HCT116 (cell line): ENCODE measurements around the gene FOXB2. TPM values are rescaled to one million over a fixed set of nuclear protein-coding genes. Genes with fewer than 3 reads are reported as not detected.

Source experiments
- ATAC-seq: fragments of 200-7000 bp; cut with Tn5 transposase; 2 replicates; pipeline ENCODE4 v1.9.1; 2020; ENCODE audit warnings: mild to moderate bottlenecking, moderate library complexity
- Bru-seq: library from RNA; stranded (reverse); fragments of 400-500 nt; gene quantifications from one replicate; lab custom pipeline; 2021; lab: Mats Ljungman, UMichigan
- BruChase-seq, 2 experiments: library from RNA; stranded (reverse); fragments of 400-500 nt; gene quantifications; one replicate each; lab custom pipeline; 2021; lab: Mats Ljungman, UMichigan
- BruUV-seq: library from RNA; stranded (reverse); fragments of 400-500 nt; replicated peaks from 2 replicates; lab custom pipeline; 2021; lab: Mats Ljungman, UMichigan
- CTCF ChIA-PET: fragments of 300-600 bp; sonication (Branson Sonifier 250); formaldehyde crosslinking; loops from one replicate; lab custom pipeline; 2021; ENCODE audit warnings: antibody characterized with exemption; lab: Charles Lee
- POLR2A ChIA-PET: fragments of 300-600, 350-600 bp; sonication (Branson Sonifier 250); formaldehyde crosslinking; loops from one replicate; lab custom pipeline; 2021; ENCODE audit warnings: antibody characterized with exemption; lab: Charles Lee
- RAD21 ChIA-PET, 2 experiments: fragments of 300-600 bp; sonication (Branson Sonifier 250); formaldehyde crosslinking; loops; one replicate each; lab custom pipeline; 2023; ENCODE audit warnings: low total read pairs in 2 of 2; ENCODE audit not compliant: uncharacterized antibody in 2 of 2, unreplicated experiment in 2 of 2, low non-redundant PET in 1 of 2; lab: Charles Lee
- DNase-seq: peaks from one replicate; pipeline ENCODE4 v3.0.0-alpha.2; 2010; ENCODE audit warnings: low read depth, low spot score
- H2AFZ ChIP-seq: fragments of 200-600 bp; shearing (Covaris generic), sonication (generic); 2 replicates; pipeline ENCODE4 v1.6.1; 2017; ENCODE audit warnings: low read depth, mixed run types, mixed read lengths, antibody characterized with exemption, low read length; ENCODE audit not compliant: poor library complexity, severe bottlenecking
- H3K27ac ChIP-seq: 2 replicates; pipeline ENCODE4 v1.5.1; 2012; ENCODE audit warnings: low read depth, low read length
- H3K27me3 ChIP-seq: fragments of 200-600 bp; sonication (generic); 2 replicates; pipeline ENCODE4 v1.6.1; 2016; ENCODE audit warnings: mixed run types, low read length, mixed read lengths; ENCODE audit not compliant: insufficient read depth
- H3K36me3 ChIP-seq, 2 experiments: fragments of 200-500 bp in 1 of 2; fragments of 200-600 bp in 1 of 2; sonication (Bioruptor generic) in 1 of 2; sonication (generic) in 1 of 2; 2 replicates each; pipeline versions ENCODE4 v1.5.1 to v1.6.1; 2014 to 2016; ENCODE audit warnings: low read length in 2 of 2, inconsistent platforms in 1 of 2, mixed read lengths in 1 of 2, mixed run types in 1 of 2; ENCODE audit not compliant: insufficient read depth in 2 of 2, control insufficient read depth in 1 of 2
- H3K4me1 ChIP-seq, 2 experiments: fragments of 200-600 bp in 1 of 2; sonication (generic) in 1 of 2; 2 replicates each; pipeline versions ENCODE4 v1.5.1 to v1.6.1; 2012 to 2017; ENCODE audit warnings: low read length in 2 of 2, inconsistent platforms in 1 of 2, mild to moderate bottlenecking in 1 of 2, mixed read lengths in 1 of 2, mixed run types in 1 of 2, moderate library complexity in 1 of 2; ENCODE audit not compliant: insufficient read depth in 2 of 2, control insufficient read depth in 1 of 2
- H3K4me2 ChIP-seq: fragments of 200-600 bp; sonication (generic); 2 replicates; pipeline ENCODE4 v1.6.1; 2017; ENCODE audit warnings: mixed run types, low read length, mixed read lengths
- H3K4me3 ChIP-seq, 2 experiments: fragments of 200-600 bp in 1 of 2; sonication (generic) in 1 of 2; replicated peaks in 1 of 2; 2 replicates each; pipeline ENCODE4 v1.5.1; 2011 to 2016; ENCODE audit warnings: low read length in 2 of 2, control low read depth in 1 of 2, low read depth in 1 of 2, mild to moderate bottlenecking in 1 of 2, mixed read lengths in 1 of 2, mixed run types in 1 of 2
- H3K79me2 ChIP-seq: fragments of 200-600 bp; sonication (generic); 2 replicates; pipeline ENCODE4 v1.6.1; 2017; ENCODE audit warnings: mild to moderate bottlenecking, mixed run types, low read length, moderate library complexity, mixed read lengths; ENCODE audit not compliant: insufficient read depth
- H3K9ac ChIP-seq: fragments of 200-600 bp; sonication (generic); 2 replicates; pipeline ENCODE4 v1.6.1; 2016; ENCODE audit warnings: low read length, mixed read lengths
- H3K9me2 ChIP-seq: fragments of 200-600 bp; sonication (generic), shearing (Covaris generic); 2 replicates; pipeline ENCODE4 v1.6.1; 2017; ENCODE audit warnings: mixed run types, mild to moderate bottlenecking, moderate library complexity; ENCODE audit not compliant: insufficient read depth
- H3K9me3 ChIP-seq, 2 experiments: fragments of 200-500 bp in 1 of 2; fragments of 200-600 bp in 1 of 2; sonication (Bioruptor generic) in 1 of 2; sonication (generic) in 1 of 2; 2 replicates each; pipeline ENCODE4 v1.6.1; 2014 to 2017; ENCODE audit warnings: low read length in 2 of 2, mixed read lengths in 2 of 2, inconsistent platforms in 1 of 2, low read depth in 1 of 2, mild to moderate bottlenecking in 1 of 2, mixed run types in 1 of 2, moderate library complexity in 1 of 2; ENCODE audit not compliant: control insufficient read depth in 1 of 2, insufficient read depth in 1 of 2
- H4K20me1 ChIP-seq: fragments of 200-600 bp; sonication (generic), shearing (Covaris generic); 2 replicates; pipeline ENCODE4 v1.6.1; 2017; ENCODE audit warnings: mixed run types, mild to moderate bottlenecking, moderate library complexity; ENCODE audit not compliant: insufficient read depth
- ATF3 ChIP-seq: IDR thresholded peaks from 2 replicates; pipeline ENCODE4 v1.6.1; 2012
- CBX3 ChIP-seq: IDR thresholded peaks from 2 replicates; pipeline ENCODE4 v1.6.1; 2012; ENCODE audit warnings: low read depth
- CTCF ChIP-seq, 3 experiments: fragments of 200-600 bp in 1 of 3; sonication (generic) in 1 of 3; IDR thresholded peaks in 2 of 3; conservative IDR thresholded peaks in 1 of 3; 2 replicates each; pipeline ENCODE4 v1.5.1; 2012 to 2017; ENCODE audit warnings: low read depth in 2 of 3, low read length in 2 of 3, antibody characterized with exemption in 1 of 3, borderline replicate concordance in 1 of 3, control low read depth in 1 of 3, mild to moderate bottlenecking in 1 of 3, mixed read lengths in 1 of 3, mixed run types in 1 of 3, moderate library complexity in 1 of 3; ENCODE audit not compliant: insufficient read depth in 1 of 3
- EZH2 ChIP-seq: fragments of 200-600 bp; sonication (generic); IDR thresholded peaks from 2 replicates; pipeline ENCODE4 v1.6.1; 2017; ENCODE audit warnings: antibody characterized with exemption, mixed run types
- EZH2phosphoT487 ChIP-seq: fragments of 200-600 bp; IDR thresholded peaks from 2 replicates; pipeline ENCODE4 v1.6.1; 2018; ENCODE audit warnings: antibody characterized with exemption, borderline replicate concordance
- FOSL1 ChIP-seq: IDR thresholded peaks from 2 replicates; pipeline ENCODE4 v1.6.1; 2012; ENCODE audit warnings: low read depth
- POLR2A ChIP-seq: IDR thresholded peaks from 2 replicates; pipeline ENCODE4 v1.7.0; 2011; ENCODE audit warnings: borderline replicate concordance; ENCODE audit not compliant: insufficient read depth, insufficient read length; ENCODE audit errors: extremely low read depth
- POLR2AphosphoS5 ChIP-seq: IDR thresholded peaks from 2 replicates; pipeline ENCODE4 v1.6.1; 2011; ENCODE audit warnings: mild to moderate bottlenecking, low read depth, low read length, moderate library complexity
- REST ChIP-seq: IDR thresholded peaks from 2 replicates; pipeline ENCODE4 v1.6.1; 2012; ENCODE audit warnings: low read depth
- SIN3A ChIP-seq: IDR thresholded peaks from 2 replicates; pipeline ENCODE4 v1.6.1; 2012; ENCODE audit warnings: low read depth
- YY1 ChIP-seq: IDR thresholded peaks from 2 replicates; pipeline ENCODE4 v1.6.1; 2011; ENCODE audit warnings: low read length, low read depth, moderate library complexity, mild to moderate bottlenecking; ENCODE audit not compliant: insufficient replicate concordance; ENCODE audit errors: extremely low read depth
- ZFX ChIP-seq: fragments of 450-650 bp; IDR thresholded peaks from 2 replicates; pipeline ENCODE4 v1.6.1; 2017
- intact Hi-C: fragments of 100-400 bp; cut with micrococcal nuclease; formaldehyde crosslinking; loops from 2 replicates; pipeline ENCODE4 v1.10.0; 2022
- long read RNA-seq: library from polyadenylated mRNA; unstranded; transcript quantifications from one replicate; pipeline ENCODE4 v2.0.0, GENCODE V29; 2021; ENCODE audit not compliant: unreplicated experiment
- polyA plus RNA-seq: library from polyadenylated mRNA; unstranded; fragments of >200 nt; gene quantifications from 2 replicates; pipeline ENCODE4 v1.2.1, GENCODE V29; 2012; ENCODE audit warnings: missing spikeins
- total RNA-seq: library from RNA; stranded (reverse); gene quantifications from one replicate; pipeline ENCODE4 v1.2.1, GENCODE V29; 2021; ENCODE audit not compliant: unreplicated experiment
- TF ChIP-seq, protein P1 (sequence below): IDR thresholded peaks from 2 replicates; pipeline ENCODE4 v1.6.1; 2012

Gene FOXB2
- total RNA-seq, result not detected
- polyA plus RNA-seq, result not detected in 2 replicates
- not detected for Bru-seq, nascent RNA
- BruChase-seq, experiment 1, labeled RNA remaining after a 6-hour chase, result not detected
- BruChase-seq, experiment 2, labeled RNA remaining after a 2-hour chase, result not detected
- long read RNA-seq, result 0 reads

DNA sequence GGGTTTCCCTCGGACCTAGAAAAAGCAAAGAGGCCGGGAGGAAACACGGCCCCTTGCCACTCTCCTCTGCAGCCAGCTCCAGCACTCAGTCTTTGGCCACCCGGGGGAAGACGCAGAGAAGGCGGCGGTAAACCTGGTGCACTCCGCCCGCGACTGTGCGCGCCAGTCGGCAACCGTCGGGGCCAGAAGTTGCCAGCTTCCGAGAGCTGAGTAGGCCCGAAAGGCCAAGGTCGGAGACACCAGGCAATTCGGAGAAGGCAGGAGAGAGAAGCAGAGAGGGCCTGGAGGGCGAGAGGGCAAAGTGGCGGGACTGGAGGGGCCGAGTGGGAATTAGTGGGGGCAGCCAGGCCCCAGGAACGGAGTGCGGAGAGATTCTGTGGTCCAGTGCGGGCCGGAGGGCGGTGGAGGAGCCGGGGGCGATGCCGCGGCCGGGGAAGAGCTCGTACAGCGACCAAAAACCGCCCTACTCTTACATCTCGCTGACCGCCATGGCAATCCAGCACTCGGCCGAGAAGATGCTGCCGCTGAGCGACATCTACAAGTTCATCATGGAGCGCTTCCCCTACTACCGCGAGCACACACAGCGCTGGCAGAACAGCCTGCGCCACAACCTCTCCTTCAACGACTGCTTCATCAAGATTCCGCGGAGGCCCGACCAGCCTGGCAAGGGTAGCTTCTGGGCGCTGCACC lies at the start of gene FOXB2:
FOXB2 (plus strand) TSS at position 420 of the 690 bp plus-strand sequence; CDS start at position 420, 0 bp downstream.
- H3K4me3 ChIP-seq, result no peak within 1 kb of the TSS
- ATAC-seq (no peak), DNase-seq (no peak)
- no peaks in the 10 kb centered on the region for H3K9me3 ChIP-seq
- no TSS peak for BruUV-seq
- H3K9me2 ChIP-seq, result no peaks in the 10 kb centered on the region
- intact Hi-C loops, result no loop called here
- H3K36me3 ChIP-seq, result no peaks in the 10 kb centered on the region
- no peaks in the 10 kb centered on the region for H4K20me1 ChIP-seq
- H3K27me3 ChIP-seq, result no peaks in the 10 kb centered on the region
- no peaks in the 10 kb centered on the region for H3K4me1 ChIP-seq
- H3K27ac ChIP-seq, result no peak within 1 kb of the TSS
- CTCF ChIA-PET, result no interaction called here
- no peak for TF ChIP-seq EZH2phosphoT487
- no peak for TF ChIP-seq POLR2AphosphoS5
- no peak for TF ChIP-seq EZH2
- TF ChIP-seq ZFX, result no peak
- TF ChIP-seq SIN3A, result no peak
- no peak for TF ChIP-seq POLR2A
- TF ChIP-seq ATF3, result no peak
- no peak for TF ChIP-seq FOSL1
- no peak for TF ChIP-seq CBX3
- no peak for TF ChIP-seq YY1
- RAD21 ChIA-PET, result no interaction called here
- POLR2A ChIA-PET, result no interaction called here
- H2AFZ ChIP-seq, result no peak within 1 kb of the TSS
- H3K4me2 ChIP-seq, result no peak within 1 kb of the TSS
- H3K79me2 ChIP-seq, result no peaks in the 10 kb centered on the region
- H3K9ac ChIP-seq, result no peak within 1 kb of the TSS

DNA sequence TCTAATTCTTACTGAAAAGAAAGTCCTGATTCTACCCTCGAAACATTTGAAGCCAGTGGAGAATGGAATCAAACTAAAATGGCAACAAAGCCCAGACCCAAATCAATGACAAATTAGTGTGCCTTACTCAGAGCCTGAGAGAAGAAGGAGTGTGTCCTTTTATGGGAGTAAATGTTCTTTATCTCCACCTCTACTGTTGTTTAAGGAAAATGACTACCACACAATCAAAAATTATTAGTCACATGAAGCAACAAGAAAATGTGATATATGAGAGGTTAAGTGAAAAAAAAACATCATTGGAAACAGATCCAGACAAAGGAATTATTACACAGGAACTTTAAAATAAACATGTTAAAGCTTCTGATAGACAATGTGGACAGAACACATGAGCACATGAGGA lies 49.7 kb upstream of the FOXB2 start:
- Histone ChIP-seq H3K79me2 (no peaks in the 10 kb centered on the region), H3K36me3 (no peaks in the 10 kb centered on the region), H3K9ac (no peak overlapping the region), H3K9me2 (no peaks in the 10 kb centered on the region), H3K27ac (no peak overlapping the region), H2AFZ (no peak overlapping the region), H3K27me3 (no peaks in the 10 kb centered on the region; the same call in 1 of the 2 replicates), H3K4me3 (no peak overlapping the region), H3K4me1 (no peaks in the 10 kb centered on the region), H4K20me1 (no peaks in the 10 kb centered on the region), H3K4me2 (no peak overlapping the region), H3K9me3 (no peaks in the 10 kb centered on the region)
- DNase-seq (no peak), ATAC-seq (no peak)
- TF ChIP-seq, protein P1, sequence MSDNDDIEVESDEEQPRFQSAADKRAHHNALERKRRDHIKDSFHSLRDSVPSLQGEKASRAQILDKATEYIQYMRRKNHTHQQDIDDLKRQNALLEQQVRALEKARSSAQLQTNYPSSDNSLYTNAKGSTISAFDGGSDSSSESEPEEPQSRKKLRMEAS, result no peak
- no peak for TF ChIP-seq REST
- TF ChIP-seq CTCF (IDR thresholded peaks at IDR 0.05 in 2 of 3, conservative IDR thresholded peaks at IDR 0.05 in 1 of 3; ENCODE audit: borderline replicate concordance in 1 of 3, insufficient read depth in 1 of 3, low read depth in 2 of 3, low read length in 2 of 3), result no peak
- TF ChIP-seq CBX3, result no peak
- no peak for TF ChIP-seq FOSL1
- no peak for TF ChIP-seq EZH2phosphoT487
- TF ChIP-seq EZH2, result no peak
- POLR2A ChIA-PET, result no interaction called here
- CTCF ChIA-PET, result no interaction called here
- intact Hi-C loops, result no loop called here
- RAD21 ChIA-PET, result no interaction called here
- no TSS peak for BruUV-seq
